ENCODE results near the gene IQSEC3. TPM values are rescaled to one million over a fixed set of nuclear protein-coding genes. Genes with fewer than 3 reads are reported as not detected.
"Not testable (repeated sequence)": the region's sequence is repeated elsewhere in the genome, so short reads cannot be mapped to it uniquely, and the experiment has no call there.

Gene IQSEC3
- total RNA-seq, 2 donors from 2014 or later: 3.2 to 3.6 TPM

- intact Hi-C loops (cut with DNase I): no loop called here
- no peak for DNase-seq (ENCODE audit: low spot score)
These were observed 118.4 kb downstream of the IQSEC3 start for GRCh38 chr12:184811-185575.

GRCh38 chr12:185576-185955 lies 119.0 kb downstream of the IQSEC3 start:
- no peak for DNase-seq (ENCODE audit: low spot score)
- intact Hi-C loops (cut with DNase I): no loop called here

DNA sequence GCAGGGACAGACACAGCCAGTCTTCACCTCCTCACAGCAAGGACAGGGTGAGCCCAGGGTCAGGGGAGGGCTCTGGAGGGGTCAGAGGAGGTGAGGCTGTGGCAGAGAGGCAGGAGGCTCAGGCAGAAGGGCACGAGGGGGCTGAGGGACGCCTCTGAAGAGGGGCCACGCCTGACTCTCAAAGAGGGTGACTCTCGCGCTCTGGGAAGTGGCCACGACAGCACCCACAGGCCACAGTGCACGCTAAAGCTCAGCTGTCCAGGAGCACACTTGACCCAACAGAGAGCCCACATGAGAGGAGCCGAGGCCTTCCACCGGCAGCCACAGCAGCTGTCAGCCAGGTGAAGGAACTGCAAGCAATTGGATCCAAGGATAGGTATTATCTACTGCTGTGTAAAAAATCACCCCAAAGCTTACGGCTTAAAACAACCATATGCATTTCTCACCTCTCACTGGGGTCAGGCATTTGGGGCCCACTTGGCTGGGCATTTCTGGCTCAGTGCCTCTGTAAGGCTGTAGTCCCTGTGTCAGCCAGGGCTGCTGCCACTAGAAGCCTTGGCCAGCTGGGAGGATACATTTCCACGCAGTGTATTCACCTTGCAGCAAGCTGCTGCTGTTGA lies 119.5 kb downstream of the IQSEC3 start:
- intact Hi-C loops (cut with DNase I): no loop called here
- DNase-seq (ENCODE audit: low spot score): no peak

GRCh38 chr12:187986-188909 lies 121.7 kb downstream of the IQSEC3 start:
- intact Hi-C loops (cut with DNase I); DNase-seq (ENCODE audit: low spot score): not testable (repeated sequence)

DNA sequence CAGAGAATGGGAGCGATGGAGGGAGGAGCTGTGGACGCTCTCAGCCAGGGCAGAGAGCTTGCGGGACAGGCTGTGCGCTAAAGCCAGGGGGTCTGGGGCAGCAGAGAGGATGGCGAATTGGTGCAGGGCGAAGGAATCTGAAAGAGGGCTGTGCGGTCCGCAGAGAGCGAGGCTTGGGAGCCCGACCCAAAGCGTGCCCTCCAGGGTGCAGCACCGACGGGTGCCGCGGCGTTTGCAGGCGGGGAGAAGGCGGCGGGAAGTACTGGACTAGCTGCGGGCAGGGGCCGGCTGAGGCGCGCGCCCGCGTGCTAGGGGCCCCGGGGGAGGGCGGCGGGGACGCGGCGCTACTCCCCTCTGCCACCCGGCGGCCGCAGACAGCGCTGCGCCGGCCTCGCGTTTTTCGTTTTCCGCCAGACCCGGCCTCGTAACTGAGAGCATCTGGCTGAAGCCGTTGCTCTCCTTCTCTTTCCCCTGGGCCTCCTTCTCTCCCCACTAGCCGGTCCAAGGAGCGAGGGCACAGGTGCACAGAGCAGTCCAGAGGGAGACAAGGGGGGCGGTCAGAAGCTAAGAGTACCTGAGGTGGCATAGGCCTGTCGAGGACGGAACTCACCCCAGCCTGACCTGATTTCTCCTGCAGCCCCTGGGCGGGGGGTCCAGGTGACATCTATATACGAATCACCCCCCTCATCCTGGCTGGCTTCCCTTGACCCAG lies 122.5 kb downstream of the IQSEC3 start:
- intact Hi-C loops (cut with DNase I): no loop called here
- no peak for DNase-seq (ENCODE audit: low spot score)

- intact Hi-C loops (cut with DNase I): no loop called here
- no peak for DNase-seq (ENCODE audit: low spot score)
These were observed 123.0 kb downstream of the IQSEC3 start for GRCh38 chr12:189622-189962.

GRCh38 chr12:190881-191280 lies 124.3 kb downstream of the IQSEC3 start:
- no peak for DNase-seq (ENCODE audit: low spot score)
- intact Hi-C loops (cut with DNase I): no loop called here

GRCh38 chr12:191541-191940 lies 125.0 kb downstream of the IQSEC3 start:
- DNase-seq (ENCODE audit: low spot score): no peak
- intact Hi-C loops (cut with DNase I): no loop called here

- intact Hi-C loops (cut with DNase I): no loop called here
These were observed 126.7 kb downstream of the IQSEC3 start for GRCh38 chr12:193261-193660.

DNA sequence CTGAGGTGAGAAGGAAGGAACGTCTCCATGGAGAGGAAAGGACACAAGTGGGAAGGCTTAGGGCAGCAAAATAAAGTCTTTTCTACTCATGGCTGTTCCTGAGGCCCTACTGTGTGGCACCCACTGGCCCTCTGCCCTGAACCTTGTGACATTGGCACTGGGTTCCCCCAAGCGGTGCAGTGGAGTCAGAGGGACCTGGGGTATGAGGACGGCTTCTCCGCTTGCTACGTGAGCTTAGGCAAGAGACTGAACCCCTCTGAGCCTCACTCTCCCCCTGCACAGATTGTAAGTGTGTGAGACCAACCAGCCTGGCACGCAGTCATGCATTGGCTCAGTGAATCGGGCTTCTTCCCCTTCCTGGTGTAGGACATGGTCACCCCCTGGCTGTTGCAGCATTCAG lies 127.7 kb downstream of the IQSEC3 start:
- no peak for DNase-seq (ENCODE audit: low spot score)
- intact Hi-C loops (cut with DNase I): no loop called here

More at GRCh38 chr12:193261-193660, 126.7 kb downstream of the IQSEC3 start:
- no peak for DNase-seq (ENCODE audit: low spot score)

DNA sequence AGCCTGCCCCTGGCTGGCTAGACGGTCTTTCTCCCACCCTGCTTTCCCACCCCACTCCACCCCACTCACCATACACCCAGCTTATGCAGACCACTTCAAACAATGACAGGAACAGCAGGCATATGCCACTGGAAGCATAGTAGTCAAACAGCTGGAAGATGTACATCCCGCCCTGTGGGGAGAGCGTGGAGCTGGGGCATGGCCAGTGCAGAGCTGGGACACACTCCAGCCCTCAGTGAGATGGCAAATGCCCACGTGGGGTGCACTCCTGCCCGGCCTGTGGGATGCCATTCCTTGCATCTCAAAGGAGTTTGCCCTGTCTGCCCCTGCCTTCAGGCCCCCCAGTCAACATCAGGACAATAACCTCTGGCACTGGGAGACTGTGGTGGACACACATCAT lies 128.6 kb downstream of the IQSEC3 start:
- intact Hi-C loops (cut with DNase I): no loop called here
- no peak for DNase-seq (ENCODE audit: low spot score)

DNA sequence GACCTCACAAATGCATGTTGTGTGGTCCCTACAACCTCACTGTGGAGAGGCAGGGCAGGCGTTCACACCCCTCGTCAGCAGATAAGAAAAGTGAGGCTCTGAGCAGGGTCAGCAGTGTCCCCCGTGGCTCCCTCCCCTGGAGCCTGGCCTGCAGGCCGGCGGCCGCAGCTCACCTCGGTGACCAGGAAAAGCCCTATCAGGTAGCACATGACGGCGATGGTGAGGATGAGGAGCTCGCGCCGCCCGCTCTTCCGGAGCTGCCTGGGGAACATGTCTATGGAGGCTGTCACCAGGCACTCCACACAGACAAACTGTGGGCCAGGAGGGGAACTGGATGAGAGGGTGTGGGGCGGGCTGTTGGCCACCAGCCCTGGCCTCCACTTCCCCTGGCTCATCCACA lies 129.4 kb downstream of the IQSEC3 start:
- DNase-seq (ENCODE audit: low spot score): no peak
- intact Hi-C loops (cut with DNase I): no loop called here

- intact Hi-C loops (cut with DNase I): no loop called here
- no peak for DNase-seq (ENCODE audit: low spot score)
These were observed 129.9 kb downstream of the IQSEC3 start for GRCh38 chr12:196436-196835.

DNA sequence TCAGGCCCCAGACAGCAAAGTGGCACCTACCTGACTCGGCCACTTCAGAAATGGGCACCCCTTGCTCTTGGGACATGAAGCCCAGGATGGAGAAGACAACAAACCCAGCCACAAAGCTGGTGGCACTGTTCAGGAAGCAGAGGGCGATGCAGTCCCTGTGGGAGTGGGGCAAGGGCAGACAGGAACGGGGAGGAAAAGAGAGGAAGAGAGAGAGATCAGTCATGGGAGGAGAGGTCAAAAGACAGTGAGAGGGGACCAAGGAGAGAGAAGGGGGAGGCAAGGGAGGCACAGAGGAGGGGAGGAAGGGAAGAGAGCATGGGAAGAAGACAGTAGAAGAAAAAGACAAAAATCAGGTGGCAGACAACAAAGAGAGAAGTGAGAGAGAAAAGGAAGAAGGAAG lies 130.8 kb downstream of the IQSEC3 start:
- no peak for DNase-seq (ENCODE audit: low spot score)

GRCh38 chr12:197911-198695 lies 131.5 kb downstream of the IQSEC3 start:
- DNase-seq (ENCODE audit: low spot score): no peak
- intact Hi-C loops (cut with DNase I): no loop called here

More for the DNA sequence above, 130.8 kb downstream of the IQSEC3 start:
- intact Hi-C loops (cut with DNase I): no loop called here

- DNase-seq (ENCODE audit: low spot score): no peak
- intact Hi-C loops (cut with DNase I): no loop called here
These were observed 132.1 kb downstream of the IQSEC3 start for GRCh38 chr12:198705-199104.

GRCh38 chr12:201361-201760 lies 134.8 kb downstream of the IQSEC3 start:
- intact Hi-C loops (cut with DNase I): no loop called here
- DNase-seq (ENCODE audit: low spot score): no peak

DNA sequence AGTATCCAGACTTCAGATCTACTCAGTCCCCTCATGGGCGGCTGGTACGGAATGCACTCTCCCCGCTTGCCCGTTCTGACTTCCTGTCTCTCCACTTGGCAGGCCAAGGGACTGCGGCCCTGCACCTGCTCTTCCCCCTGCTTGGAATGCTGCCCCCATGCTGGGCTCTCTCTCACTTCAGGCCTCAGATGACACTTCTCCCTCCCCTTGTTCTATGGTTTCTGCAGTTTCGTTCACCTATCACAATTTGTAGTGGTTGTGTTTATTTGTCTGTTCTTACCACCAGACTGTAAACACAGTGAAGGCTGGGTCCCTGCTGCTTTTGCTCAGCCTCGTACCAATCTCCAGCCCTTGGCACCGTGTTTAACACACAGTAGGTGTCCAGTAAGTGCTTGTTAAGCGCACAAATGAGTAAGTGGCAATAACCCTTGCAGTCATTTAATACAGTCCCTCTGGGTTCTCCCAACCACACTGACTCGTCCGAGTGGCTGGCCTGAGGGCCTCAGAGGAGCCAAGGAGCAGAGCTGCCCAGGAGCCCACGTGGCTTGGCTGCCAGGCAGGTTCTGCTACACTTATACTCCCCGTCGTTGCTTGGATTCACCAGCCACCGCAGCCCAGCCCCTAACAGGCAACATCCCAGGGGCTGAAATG lies 135.6 kb downstream of the IQSEC3 start:
- no peak for DNase-seq (ENCODE audit: low spot score)
- intact Hi-C loops (cut with DNase I): no loop called here

Data from posterior vena cava (tissue), 2 donors.